C4-2B (cell line): ENCODE data around the gene HTT.

ENCODE experiments used
- ZFX ChIP-seq: fragments of 450-650 bp; IDR thresholded peaks from 2 replicates; pipeline ENCODE4 v1.6.1; 2017
- TF ChIP-seq, protein P1 (sequence below): fragments of 450-650 bp; conservative IDR thresholded peaks from 2 replicates; pipeline ENCODE4 v1.5.1; 2017; ENCODE audit warnings: mild to moderate bottlenecking

DNA sequence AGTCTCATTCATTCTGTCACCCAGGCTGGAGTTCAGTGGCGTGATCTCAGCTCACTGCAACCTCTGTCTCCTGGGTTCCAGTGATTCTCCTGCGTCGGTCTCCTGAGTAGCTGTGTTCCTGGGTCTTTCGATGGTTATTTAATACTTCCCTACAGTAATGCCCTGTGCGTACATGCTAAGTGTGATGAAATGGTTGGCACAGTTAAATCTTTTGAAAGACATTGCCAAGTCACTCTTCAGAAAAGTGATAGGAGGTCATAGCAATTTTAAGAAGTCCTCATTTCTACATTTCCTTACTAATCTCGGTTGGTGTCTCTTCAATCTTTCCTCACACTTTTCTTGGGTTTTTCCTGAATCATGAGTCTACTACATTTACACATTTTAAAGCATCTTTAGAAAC, 14.5 kb upstream of the HTT start:
- TF ChIP-seq, protein P1, sequence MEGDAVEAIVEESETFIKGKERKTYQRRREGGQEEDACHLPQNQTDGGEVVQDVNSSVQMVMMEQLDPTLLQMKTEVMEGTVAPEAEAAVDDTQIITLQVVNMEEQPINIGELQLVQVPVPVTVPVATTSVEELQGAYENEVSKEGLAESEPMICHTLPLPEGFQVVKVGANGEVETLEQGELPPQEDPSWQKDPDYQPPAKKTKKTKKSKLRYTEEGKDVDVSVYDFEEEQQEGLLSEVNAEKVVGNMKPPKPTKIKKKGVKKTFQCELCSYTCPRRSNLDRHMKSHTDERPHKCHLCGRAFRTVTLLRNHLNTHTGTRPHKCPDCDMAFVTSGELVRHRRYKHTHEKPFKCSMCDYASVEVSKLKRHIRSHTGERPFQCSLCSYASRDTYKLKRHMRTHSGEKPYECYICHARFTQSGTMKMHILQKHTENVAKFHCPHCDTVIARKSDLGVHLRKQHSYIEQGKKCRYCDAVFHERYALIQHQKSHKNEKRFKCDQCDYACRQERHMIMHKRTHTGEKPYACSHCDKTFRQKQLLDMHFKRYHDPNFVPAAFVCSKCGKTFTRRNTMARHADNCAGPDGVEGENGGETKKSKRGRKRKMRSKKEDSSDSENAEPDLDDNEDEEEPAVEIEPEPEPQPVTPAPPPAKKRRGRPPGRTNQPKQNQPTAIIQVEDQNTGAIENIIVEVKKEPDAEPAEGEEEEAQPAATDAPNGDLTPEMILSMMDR, result no peak
- TF ChIP-seq ZFX, result no peak
